ENCODE results near the gene E2F3. TPM values are rescaled to one million over a fixed set of nuclear protein-coding genes. Genes with fewer than 3 reads are reported as not detected.
A peak's percentile ranks its signal among the peaks of the same experiment; 100 is the strongest.

E2F3 gene
- total RNA-seq, 2 donors from 2014 or later = 38.2 TPM

- Histone ChIP-seq H3K36me3 (ENCODE audit: control insufficient read depth, insufficient read depth, low read length) (peaks cover 33% of the 10 kb centered on the region), H3K9me3 (ENCODE audit: control insufficient read depth, low read length) (no peaks in the 10 kb centered on the region), H3K4me3 (ENCODE audit: low read length) (no peak overlapping the region), H3K27ac (ENCODE audit: low read depth, low read length) (no peak overlapping the region), H3K27me3 (ENCODE audit: control insufficient read depth, insufficient read depth, low read length, poor library complexity, severe bottlenecking) (no peaks in the 10 kb centered on the region), H3K4me1 (ENCODE audit: control insufficient read depth, insufficient read depth, low read length) (peaks cover 40% of the 10 kb centered on the region), H3K9ac (ENCODE audit: extremely low read depth, low read length, poor library complexity, severe bottlenecking) (no peak overlapping the region)
- Mint-ChIP-seq H3K4me1 (peaks cover 74% of the 10 kb centered on the region), H3K27ac (peak overlapping the region; percentile 1), H3K4me3 (no peak overlapping the region), H3K27me3 (ENCODE audit: insufficient read depth) (no peaks in the 10 kb centered on the region), H3K9me3 (no peaks in the 10 kb centered on the region), H3K36me3 (ENCODE audit: low read depth) (peaks cover 6% of the 10 kb centered on the region)
- DNase-seq = no peak
- WGBS, 2 experiments (ENCODE audit: insufficient coverage in 1 of 2, insufficient read length in 1 of 2) = 85 to 100% methylated on average over 1 to 3 of the region's 3 CpGs
- TF ChIP-seq CTCF (conservative IDR thresholded peaks at IDR 0.05) = no peak
Observed at GRCh38 chr6:20413826-20414225, 12.1 kb downstream of the E2F3 start.

- Mint-ChIP-seq H3K36me3 (ENCODE audit: low read depth) (peaks cover 5% of the 10 kb centered on the region), H3K27me3 (ENCODE audit: insufficient read depth) (no peaks in the 10 kb centered on the region), H3K27ac (no peak overlapping the region), H3K9me3 (no peaks in the 10 kb centered on the region), H3K4me1 (peaks cover 69% of the 10 kb centered on the region), H3K4me3 (no peak overlapping the region)
- Histone ChIP-seq H3K27ac (ENCODE audit: low read depth, low read length) (no peak overlapping the region), H3K36me3 (ENCODE audit: control insufficient read depth, insufficient read depth, low read length) (peaks cover 31% of the 10 kb centered on the region), H3K4me3 (ENCODE audit: low read length) (peak overlapping the region; percentile 39), H3K4me1 (ENCODE audit: control insufficient read depth, insufficient read depth, low read length) (peaks cover 37% of the 10 kb centered on the region), H3K27me3 (ENCODE audit: control insufficient read depth, insufficient read depth, low read length, poor library complexity, severe bottlenecking) (no peaks in the 10 kb centered on the region), H3K9me3 (ENCODE audit: control insufficient read depth, low read length) (no peaks in the 10 kb centered on the region), H3K9ac (ENCODE audit: extremely low read depth, low read length, poor library complexity, severe bottlenecking) (no peak overlapping the region)
- no peak for TF ChIP-seq CTCF (conservative IDR thresholded peaks at IDR 0.05)
- DNase-seq = no peak
- 95 to 100% methylated on average over 7 to 8 of the region's 8 CpGs for WGBS, 2 experiments (ENCODE audit: insufficient coverage in 1 of 2, insufficient read length in 1 of 2)
Observed at GRCh38 chr6:20414711-20415110, 13.0 kb downstream of the E2F3 start.

- peak; percentile 63 for DNase-seq
- no peaks in the 10 kb centered on the region for H3K9me3 ChIP-seq (ENCODE audit: control insufficient read depth, low read length)
- H3K27ac ChIP-seq (ENCODE audit: low read depth, low read length) = no peak overlapping the region
- peaks cover 1% of the 10 kb centered on the region for H3K36me3 Mint-ChIP-seq (ENCODE audit: low read depth)
- WGBS, 2 experiments (ENCODE audit: insufficient coverage in 1 of 2, insufficient read length in 1 of 2) = 69 to 72% methylated on average over 3 to 6 of the region's 7 CpGs
- no peaks in the 10 kb centered on the region for H3K9me3 Mint-ChIP-seq
- peak overlapping the region; percentile 39 for H3K4me3 ChIP-seq (ENCODE audit: low read length)
- H3K36me3 ChIP-seq (ENCODE audit: control insufficient read depth, insufficient read depth, low read length) = peaks cover 29% of the 10 kb centered on the region
- H3K27me3 Mint-ChIP-seq (ENCODE audit: insufficient read depth) = no peaks in the 10 kb centered on the region
- peaks cover 65% of the 10 kb centered on the region for H3K4me1 Mint-ChIP-seq
- no peaks in the 10 kb centered on the region for H3K27me3 ChIP-seq (ENCODE audit: control insufficient read depth, insufficient read depth, low read length, poor library complexity, severe bottlenecking)
- TF ChIP-seq CTCF (conservative IDR thresholded peaks at IDR 0.05) = no peak
- H3K27ac Mint-ChIP-seq = no peak overlapping the region
- peaks cover 37% of the 10 kb centered on the region for H3K4me1 ChIP-seq (ENCODE audit: control insufficient read depth, insufficient read depth, low read length)
- H3K4me3 Mint-ChIP-seq = no peak overlapping the region
- H3K9ac ChIP-seq (ENCODE audit: extremely low read depth, low read length, poor library complexity, severe bottlenecking) = no peak overlapping the region
Observed at GRCh38 chr6:20415304-20415703, 13.6 kb downstream of the E2F3 start.
